ENCODE results near the gene SORCS3.

SORCS3 gene

DNA sequence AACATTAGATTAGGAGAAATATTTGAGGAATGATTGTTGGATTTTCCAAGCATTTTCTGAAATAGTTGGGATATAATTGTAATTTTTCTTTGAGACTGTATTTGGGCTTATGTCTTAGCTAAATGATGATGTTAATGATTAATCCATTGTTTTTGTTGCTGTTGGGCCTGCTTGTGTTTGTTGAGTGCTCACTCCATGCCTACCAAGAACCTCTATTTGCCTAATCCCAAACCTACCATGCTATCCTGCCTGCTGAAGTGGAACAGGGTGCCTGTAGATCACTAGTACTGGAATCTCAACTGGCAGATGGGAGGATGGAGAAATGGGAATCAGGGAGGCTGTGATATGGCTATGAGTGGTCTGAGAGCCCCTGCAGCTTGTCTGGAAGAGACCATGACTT is 565.5 kb downstream of the SORCS3 start:
- DNase-seq: no peak

DNA sequence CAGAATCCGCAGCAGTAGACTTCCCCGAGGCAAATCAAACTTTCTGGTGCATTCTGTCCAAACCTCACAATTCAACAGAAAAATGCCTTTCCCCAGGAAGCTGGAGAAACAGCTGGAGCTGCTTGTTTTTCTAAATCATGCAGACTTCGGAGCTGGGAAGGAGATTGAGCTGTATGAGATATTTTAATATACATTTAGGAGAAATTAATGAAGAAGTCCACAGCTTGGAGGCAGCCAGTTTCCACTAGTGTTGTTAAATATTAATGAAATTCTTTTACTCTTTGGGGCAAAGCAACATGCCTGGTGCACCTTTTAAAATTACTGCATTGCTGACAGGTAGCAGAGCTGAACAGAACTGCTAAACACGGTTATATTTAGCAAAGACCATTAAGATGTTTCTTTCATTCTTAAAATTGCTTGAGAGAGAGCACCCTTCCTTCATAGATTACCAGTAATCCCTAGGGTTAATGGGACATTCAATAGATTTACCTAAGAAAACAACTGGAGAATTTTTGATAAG is 566.4 kb downstream of the SORCS3 start:
- no peak for DNase-seq

DNA sequence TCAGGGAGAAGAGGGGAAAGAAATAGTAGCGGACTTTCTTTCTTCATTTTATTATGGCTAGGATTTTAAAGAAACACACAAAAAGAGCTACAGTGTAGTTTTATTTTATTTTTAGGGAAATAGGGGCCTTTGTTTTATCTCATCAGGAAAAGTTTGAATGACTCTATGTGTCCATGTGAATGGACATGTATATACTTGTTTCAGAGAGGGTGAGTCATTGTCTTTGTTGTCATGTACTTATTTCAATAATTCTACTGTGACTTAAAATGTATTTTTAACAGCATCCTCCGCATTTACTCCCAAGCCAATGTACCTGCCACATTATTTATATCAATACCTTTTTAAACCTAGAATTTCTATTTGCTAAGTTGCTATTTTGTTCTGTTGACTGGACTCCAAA is 569.5 kb downstream of the SORCS3 start:
- no peak for DNase-seq

DNA sequence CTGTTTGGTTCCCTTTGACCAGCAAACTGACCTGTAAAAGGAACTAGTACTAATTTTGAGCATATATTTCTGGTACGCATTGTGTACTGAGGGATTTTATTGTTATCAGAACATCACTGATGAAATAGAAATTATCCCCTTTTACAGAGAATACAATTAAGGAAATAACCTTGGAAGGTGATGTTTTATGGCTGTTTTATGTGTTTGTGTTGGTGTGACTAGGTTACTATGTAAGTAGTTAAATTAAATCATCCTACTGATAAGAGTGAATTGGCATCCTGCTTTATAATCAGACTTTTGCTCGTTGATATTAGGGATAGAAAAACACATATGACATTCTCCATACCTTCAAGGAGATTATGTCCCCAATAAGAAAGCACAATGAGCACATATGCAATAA is 596.6 kb downstream of the SORCS3 start:
- no peak for DNase-seq

DNA sequence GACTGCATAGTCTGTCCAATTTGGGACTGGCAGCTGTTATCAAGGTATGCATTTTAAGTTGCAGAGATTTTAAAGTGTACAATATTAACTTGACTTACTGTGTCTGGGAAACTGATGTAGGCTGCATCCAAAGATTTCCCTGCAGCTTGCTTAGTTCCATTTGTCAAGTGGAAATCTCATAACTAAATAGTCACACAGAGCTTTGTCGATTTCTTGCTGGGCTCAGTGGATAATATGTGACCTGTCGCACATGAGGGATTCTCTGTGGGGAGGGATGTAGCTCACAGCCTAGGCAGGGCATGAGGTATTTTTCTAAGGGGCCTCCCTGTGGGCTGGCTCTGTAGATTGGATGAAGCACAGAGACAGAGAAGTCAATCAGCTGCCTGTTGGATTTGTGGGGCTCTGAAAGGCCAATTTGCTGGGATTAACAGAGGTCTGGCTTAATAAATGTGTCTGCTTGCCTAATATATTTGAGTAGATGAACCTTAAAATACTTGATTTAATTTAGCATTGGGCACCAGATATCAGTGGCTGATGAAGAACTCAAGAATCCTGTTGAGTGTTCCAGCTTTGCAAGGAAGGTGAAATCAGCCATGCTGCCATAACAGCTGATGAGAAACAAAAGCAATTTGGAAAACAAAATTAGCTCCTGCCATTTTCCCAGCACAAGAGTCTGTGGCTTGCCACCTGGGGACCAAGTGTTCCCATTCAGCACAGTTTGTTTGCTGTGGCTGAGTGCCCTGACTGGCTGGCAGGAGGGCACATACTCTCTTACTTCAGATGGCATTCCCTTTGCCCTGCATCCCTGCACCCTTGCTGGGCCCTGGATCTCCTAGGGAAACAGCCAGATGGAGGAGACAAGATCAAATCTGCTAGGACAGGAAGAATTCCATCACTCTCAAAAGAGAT is 598.5 kb downstream of the SORCS3 start:
- no peak for DNase-seq

DNA sequence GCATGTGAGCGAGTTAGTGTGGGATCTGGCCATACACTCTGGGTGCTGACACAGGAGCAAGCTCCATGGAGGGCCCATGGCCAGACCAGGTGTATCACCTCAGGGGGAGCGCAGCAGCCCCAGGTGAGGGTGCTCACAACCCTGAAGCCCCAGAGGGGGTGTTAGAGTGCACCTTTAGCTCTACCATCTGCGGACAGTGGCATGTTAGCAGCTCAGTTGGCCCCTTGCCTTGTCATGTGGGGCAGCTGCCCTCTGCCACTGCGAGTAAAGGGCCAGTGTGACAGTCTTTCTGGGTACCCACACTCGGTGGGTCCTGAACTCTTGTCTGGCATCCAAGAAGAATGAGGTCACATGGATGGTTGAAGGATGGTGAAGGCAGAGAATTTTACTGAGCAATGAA is 600.2 kb downstream of the SORCS3 start:
- no peak for DNase-seq

DNA sequence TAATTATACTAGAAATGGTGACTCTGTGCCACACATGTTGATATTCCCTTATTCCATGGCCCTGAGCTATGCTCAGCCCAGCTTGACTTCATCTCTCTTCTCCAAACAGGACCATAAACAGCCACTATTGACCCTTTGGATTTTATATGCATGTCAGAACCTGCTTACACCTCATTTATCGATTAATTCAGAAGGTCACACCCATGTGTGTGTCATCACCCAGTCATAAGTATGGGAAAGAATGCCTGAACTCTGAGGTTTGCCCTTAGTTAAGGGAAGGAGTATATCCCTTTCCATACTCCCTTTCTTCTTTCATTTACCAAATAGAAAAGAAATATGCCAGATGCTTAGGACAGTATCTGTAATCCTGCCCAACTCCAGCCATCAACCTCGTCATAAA is 602.3 kb downstream of the SORCS3 start:
- no peak for DNase-seq

DNA sequence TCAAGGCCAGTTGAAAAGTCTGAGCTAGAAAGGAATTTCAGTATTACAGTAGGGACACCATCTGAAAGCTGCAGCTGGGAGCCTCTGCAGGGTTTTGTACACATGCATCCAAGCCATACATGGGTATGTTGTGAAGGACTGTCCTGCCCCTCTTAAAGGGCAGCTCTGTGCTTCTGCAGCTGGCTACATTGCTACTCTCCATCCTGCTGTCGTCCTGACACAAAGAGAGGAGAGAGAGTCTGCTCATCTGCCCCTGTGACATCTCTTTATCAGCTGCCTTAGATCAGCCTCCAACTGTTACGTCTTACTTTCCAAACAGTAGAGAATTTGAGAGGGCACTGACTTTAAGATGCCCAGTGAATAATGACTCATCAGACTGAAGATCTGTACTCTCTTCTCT is 602.7 kb downstream of the SORCS3 start:
- no peak for DNase-seq

DNA sequence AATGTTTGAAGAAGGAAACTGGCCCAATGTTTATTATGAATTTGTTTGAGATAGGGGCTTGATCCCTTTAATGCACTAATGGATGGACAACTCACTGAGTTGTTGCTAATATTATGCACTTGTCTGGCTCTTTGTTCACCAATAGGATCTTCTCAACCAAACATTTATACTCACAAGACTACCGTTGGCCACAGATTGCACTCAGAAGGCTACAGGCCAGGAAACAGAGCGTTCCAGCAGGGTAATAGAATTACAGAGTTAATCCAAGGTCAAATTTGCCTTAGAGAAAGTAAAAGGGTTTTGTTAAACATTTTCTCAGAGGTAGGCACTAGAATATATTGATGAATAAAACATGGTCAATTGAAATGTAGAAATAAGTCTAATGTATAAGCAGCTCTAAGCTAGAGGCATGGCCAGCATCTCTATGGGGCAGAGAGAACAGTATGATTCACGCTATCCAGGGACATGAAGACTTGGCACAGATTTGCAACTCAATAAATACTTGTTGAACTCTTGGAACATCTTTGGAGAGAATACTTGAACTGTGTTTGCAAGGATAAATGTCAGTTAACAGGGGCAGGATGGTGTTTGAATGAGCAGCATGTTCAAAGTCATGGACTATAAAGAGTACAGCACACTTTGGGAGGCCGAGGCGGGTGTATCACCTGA is 606.9 kb downstream of the SORCS3 start:
- DNase-seq: no peak

DNA sequence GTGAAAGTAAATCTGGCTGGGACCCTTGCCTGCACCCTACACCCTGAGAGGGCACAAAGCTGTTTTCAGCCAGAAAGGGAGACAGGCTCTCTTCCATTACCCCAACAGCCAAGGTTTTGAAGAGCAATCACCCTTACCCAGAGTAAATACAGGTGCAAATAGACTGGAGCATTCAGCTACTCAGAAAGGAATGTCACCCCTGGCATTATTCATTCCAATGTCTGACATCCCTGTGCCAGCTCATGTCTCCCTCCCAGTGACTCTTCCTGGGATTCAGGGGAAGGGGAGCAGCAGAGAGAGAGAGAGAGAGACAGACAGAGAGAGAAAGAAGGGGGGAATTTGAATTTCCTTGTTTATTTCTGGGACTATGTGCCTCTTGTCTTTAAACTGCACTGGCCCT is 611.8 kb downstream of the SORCS3 start:
- DNase-seq: no peak

DNA sequence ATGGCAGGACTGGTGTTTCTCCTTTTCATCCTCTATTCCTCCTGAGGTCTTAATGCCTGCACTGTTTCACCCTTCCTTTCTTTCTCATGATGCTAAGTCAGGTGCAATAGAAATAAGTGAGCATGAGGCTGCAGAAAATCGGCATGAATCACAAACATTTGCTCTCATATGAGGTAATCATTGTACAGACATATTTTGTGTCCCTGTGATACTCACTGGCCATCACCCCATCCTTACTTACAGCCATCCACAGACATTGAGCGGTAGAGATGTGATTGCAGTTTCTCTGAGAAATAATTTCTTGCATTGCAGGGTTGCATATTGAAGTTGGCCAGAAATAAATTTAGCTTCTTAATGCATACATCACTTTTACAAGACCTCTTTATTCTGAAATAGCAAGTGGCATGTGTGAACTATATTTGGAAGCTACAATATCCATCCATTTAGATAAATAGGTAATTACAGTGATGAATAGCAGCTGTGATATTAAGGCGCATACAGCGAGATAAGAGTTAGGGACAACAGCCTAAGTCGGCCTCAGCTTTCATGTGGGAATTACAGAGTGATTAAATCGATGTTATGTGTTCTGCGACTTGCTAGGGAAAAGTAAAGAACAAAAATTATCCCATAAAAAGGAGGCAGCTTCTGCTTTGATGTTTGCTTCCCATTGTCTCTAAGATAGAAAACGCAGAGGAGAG is 612.6 kb downstream of the SORCS3 start:
- DNase-seq: no peak

DNA sequence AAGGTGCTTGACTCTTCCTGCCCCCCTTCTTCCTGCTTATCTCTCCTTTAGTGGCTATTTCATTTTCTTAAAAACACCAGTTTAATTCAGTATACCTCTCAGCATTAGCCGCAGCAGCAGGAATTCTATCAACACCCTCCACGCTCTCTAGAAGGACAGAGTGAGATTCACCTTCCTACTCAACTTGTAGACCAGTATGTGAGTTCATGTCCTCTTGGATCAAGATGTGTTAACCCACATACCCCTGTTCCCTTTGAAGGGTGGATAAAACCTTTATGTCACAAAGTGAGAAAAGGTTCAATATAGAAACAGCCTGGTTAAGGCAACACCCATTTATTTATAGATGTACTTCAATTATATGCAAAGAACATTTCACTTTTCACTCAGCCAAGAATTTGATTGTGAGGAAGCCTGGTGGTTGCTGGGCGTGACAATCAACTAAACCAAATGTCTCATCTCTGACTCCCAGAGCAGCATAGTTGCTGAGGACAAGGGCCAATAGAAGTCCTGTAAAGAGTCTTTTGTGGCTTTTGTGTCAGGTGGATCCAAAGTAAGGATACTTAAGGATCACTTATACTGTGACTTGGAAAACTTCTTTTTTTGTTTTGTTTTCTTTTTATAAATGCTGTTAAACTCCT is 617.1 kb downstream of the SORCS3 start:
- no peak for DNase-seq

DNA sequence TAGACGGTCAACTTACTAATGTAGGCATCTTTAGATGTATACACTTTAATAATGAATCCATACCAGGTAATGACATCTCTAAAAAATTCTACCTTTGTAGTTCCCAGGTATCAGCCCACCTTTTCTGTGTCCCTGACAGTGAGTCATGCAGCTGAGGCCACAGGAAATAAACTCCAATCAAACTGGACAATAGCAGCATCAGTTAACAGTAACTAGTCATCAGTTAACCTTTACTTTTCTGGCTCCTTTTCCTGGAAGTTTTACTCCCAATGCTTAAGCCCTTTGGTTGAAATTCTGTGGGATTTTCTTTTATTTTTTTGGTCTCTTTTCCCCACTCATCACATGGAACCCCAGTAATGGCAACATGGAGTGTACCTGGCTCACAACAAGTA is 617.6 kb downstream of the SORCS3 start:
- no peak for DNase-seq

DNA sequence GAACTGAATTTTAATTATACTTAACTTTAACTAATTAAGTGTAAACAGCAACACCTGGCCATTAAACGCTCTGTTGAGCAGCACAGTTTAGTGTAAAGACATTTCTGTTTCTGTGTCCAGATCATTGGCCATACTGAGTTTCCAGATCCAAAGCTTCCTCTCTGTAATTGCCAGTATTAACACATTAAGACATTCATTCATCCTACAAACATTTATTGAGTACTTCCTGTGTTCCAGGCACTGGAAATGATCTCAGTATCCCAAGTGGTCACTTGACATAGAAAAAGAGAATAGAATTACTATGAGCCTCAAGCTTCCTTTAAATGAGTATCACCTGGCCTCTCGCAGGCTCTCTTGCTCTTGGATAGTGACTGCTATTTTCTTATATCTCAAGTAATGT is 618.1 kb downstream of the SORCS3 start:
- no peak for DNase-seq

DNA sequence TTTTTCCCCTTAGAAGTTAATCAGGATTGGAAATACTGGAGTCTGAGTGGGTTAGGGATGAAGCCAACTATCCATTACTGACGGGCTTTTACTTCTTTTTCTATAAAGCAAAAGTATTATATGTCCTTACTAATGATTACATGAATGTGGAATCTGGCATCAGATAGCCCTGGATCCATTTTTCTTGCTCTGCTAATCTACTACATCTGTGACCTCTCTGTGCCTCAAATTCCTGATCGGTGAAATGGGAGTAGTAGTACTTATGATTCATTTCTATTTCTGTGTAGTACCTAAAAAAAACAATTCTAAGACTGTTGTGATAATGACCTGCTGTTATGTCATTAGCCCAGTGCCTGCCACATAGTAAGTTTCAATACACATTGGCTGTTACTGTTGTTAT is 621.6 kb downstream of the SORCS3 start:
- no peak for DNase-seq

DNA sequence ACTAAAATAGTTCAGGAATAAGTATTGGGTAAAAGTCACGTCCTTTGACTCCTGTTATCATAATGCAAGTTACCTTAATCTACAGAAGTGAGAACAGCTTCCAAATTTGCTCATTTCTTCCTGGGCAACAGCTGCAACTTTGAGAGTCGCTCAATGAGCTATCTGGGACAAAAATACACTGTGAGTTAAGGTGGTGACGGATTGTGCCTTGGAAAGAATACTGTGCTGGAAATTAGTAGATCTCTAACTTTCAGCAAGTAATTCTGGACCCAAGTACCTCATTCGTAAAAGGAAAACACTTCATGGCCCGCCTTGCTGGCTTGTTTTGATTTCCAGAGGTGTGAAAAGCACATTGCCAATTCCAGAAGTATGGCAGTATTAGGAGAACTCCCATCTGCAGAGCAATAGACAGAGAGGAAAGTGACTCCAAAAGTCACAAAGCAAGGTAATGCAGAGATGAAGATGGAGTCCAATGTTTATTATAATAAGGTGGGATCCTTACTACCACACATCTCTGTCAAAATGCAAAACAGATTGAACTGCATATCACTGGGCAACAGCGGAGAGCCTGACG is 626.0 kb downstream of the SORCS3 start:
- DNase-seq: no peak

DNA sequence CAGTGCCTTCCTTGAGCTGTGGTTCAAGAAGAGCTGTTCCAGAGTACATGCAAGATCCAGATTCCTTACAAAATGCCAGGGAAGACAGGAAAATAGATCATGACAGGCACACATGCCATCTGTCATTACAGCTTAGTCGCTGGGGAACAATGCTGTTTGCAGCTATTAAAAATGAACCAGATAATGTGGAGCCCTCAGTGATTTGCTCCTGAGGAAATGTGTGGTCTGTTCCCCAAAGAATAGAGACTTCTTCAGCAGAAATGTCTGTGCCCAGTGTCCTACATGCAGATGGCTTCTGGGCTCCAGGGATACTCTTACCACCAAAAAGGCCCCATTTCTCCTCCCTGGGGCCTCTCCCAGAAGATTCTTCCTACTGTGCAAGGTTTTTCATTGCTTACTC is 627.9 kb downstream of the SORCS3 start:
- no peak for DNase-seq

DNA sequence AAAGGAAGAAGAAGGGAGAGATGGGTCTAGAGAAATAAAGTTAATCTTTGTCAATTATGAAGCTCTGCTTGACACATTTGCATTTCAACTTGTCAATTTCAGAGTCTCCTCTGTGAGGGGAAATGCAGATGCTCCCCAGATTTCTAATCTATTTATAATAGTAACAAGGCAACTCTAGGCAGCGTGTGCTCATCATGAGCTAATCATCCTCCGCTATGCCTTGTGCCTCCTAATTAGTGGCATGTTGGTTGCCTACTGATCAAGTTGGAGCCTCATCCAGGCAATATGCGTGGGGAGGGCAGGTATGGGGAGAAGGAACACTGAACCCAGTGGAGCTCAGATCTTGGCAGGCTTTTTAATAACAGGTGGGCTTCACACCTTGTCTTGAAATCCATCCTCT is 628.6 kb downstream of the SORCS3 start:
- no peak for DNase-seq

DNA sequence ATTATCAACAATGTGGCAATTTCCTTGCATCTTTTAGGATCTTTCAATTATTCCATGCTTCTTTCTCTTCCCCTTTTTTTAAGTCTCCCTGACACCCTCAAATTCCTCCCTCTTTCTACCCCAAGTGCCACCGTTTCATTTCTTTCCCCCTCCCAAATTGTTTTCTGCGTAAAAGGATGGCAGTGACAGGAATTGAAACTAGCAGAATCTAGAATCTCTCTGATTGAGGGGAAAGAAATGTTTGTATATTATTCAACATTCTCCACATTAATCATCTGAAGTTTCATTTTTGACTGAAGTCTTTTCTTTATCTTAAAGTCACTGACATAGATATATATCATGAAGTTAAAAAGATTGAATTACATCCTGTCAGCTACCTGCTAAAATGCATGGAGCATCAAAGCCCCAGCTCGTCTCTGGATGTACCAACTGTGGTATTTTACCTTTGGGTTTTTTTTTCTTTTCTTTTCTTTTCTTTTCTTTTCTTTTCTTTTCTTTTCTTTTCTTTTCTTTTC is 633.5 kb downstream of the SORCS3 start:
- no peak for DNase-seq

DNA sequence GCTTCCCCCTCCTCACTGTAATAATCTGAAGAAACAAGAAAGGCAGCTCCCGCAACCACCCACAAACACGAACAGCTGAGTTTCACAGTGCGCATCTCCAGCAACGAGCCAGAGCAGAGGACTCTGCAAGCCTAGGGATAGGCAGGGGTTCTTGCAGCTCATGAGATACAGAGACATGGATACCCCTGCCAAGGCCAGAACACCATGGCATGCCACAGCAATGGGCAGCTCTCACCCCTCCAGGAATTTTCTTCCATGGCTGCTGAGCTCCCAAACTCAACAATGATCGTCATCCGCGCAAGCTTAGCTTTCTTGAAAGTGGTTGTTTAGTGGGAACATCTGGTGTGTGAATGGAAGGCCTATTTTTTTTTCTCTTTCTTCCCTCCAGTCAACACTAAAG is 637.3 kb downstream of the SORCS3 start:
- no peak for DNase-seq

DNA sequence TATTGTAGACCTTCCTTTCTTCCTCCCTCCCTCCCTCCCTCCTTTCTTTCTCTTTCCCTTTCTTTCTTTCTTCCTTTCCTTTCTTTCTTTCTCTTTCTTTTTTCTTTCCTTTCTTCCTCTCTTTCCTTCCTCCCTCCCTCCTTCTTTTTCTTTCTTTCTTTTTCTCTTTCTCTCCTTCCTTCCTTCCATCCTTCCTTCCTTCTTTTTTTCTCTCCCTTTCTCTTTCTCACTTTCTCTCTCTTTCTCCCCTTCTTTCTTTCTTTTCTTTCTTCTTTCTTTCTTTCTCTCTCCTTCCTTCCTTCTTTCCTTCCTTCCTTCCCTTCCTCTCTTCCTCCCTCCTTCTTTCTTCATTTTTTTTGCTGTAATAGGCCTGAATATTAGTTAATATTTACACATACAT is 638.0 kb downstream of the SORCS3 start:
- DNase-seq: no peak

DNA sequence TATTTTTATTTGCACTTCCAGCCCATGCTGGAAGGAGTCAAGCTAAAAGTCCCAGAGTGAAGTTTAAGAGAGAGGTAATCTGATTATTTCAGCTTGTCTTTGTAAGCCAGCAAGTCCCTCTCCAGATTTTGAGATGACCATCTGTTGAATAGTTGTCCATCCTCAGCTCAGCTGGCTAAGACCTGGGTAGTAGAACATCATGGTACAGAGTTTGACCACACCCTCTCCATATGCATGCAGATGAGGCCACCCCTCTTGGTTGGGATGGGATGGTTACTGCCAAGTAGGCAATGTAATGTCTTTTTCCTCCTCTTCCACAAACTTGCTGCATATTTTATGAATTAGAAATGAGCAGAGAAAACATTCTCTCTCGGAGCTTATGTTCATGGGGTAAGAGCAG is 639.8 kb downstream of the SORCS3 start:
- no peak for DNase-seq
